GM12873 (cell line): ENCODE measurements around the gene SPIN4.

ENCODE experiments used
- TF ChIP-seq, protein P1 (sequence below): IDR thresholded peaks from 2 replicates; pipeline ENCODE4 v1.5.1; 2012; ENCODE audit warnings: low read depth, mild to moderate bottlenecking, moderate library complexity, low read length, control low read depth; ENCODE audit not compliant: insufficient read depth; ENCODE audit errors: missing control alignments

Gene SPIN4

DNA sequence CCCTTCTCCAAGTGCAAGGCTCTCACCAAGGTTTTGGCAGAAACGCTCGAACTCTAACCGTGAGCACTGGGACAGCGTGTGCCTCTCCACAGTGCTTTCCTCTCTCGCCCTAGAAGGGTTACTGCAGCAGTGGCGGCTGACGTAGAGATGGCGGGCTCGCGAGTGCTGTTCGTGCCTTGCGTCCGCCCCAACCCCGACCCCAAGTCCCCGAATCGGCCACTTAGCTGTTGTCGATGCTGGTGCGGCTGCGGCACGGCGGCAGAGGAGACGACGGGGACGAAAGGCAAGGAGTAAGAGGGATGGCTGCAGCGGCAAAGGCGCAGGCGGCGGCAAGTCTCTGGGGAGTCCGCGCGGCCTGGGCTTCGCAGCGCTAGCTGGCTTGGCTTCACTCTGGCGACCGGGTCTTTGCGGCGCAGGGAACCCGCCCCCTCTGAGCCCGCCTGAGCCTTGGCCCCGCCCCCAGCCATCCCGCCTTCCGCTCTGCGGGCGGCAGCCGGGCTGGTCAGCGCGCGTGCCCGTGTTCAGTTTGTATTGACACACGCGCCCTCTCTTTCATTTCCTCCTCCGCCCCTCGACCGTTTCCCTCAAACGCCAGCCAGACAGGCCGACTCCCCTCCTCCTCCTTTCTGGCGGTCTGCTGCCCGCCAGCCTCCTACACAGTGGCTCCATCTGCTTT lies at the start of gene SPIN4:
TSS of gene SPIN4 (minus strand) at position 392 of the 676 bp plus-strand sequence. CDS start 513 bp downstream, outside the sequence.
- TF ChIP-seq, protein P1, sequence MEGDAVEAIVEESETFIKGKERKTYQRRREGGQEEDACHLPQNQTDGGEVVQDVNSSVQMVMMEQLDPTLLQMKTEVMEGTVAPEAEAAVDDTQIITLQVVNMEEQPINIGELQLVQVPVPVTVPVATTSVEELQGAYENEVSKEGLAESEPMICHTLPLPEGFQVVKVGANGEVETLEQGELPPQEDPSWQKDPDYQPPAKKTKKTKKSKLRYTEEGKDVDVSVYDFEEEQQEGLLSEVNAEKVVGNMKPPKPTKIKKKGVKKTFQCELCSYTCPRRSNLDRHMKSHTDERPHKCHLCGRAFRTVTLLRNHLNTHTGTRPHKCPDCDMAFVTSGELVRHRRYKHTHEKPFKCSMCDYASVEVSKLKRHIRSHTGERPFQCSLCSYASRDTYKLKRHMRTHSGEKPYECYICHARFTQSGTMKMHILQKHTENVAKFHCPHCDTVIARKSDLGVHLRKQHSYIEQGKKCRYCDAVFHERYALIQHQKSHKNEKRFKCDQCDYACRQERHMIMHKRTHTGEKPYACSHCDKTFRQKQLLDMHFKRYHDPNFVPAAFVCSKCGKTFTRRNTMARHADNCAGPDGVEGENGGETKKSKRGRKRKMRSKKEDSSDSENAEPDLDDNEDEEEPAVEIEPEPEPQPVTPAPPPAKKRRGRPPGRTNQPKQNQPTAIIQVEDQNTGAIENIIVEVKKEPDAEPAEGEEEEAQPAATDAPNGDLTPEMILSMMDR = no peak

DNA sequence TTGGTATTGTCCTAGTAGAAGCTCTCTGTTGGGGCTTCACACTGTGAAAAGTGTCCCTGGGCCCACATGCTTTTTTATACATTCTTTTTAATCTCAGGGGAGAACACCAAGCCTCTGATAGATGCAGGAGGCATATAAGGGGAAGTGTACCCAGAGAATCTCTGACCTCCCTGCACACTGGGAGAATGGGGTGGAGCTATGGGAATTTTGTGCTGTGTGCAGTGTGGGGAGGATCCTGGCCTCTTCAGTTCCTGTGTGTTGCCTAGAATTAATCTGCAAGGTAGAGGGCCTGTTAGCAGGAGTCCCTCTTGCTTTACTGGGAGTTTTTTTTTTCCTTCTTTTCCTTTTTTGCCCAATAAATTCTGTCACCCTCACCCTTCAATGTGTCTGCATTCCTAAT lies 49.2 kb upstream of the SPIN4 start:
- TF ChIP-seq, protein P1 = no peak

DNA sequence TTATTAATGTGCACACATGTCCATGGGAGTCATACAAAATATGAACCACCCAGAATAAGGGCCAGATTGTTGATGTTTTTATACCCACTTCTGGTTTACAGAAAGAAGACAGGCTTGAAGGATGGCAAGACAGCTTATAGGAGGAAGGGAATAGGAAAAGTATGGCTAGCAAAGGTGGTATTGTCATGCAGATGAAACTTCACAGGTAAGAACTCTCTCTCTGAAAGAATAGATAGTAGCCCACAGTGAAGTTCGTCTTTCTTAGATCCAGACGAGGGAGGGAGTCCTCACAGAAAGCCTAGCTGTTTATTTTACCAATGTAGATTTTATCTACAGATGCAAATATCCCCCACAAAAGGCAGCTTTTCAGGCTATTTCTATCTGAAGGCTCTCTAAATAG lies 43.7 kb upstream of the SPIN4 start:
- TF ChIP-seq, protein P1 = no peak

DNA sequence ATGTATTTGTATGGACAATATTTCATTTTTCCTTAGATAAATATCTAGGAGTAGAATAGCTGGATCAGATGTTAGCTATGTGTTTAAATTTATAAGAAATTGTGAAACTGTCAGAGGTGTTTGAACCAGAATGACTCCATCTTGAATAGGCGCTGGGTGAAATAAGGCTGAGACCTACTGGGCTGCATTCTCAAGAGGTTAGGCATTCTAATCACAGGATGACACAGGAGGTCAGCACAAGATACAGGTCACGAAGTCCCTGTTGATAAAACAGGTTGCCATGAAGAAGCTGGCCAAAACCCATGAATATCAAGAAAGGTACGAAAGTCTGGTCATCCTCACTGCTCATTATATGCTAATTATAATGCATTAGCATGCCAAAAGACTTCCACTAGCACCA lies 36.3 kb upstream of the SPIN4 start:
- TF ChIP-seq, protein P1 = no peak

DNA sequence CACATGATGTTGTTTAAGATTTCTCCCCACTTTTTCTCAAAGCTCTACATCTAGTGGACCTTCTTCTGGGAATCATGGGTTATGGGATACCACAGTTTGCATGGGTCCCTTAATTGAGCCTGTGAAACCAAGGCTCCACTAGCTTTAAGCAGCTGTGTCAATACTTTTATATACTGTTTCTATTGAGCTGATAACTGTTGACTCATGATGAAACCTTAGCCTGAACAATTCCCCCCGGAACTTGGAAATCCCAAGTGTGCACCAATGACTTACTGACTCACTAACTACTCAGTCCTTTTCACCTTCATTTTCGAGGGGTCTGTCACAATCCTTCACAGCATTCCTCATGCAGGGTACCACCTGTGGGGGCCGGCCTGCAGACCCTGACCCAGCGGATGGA lies 12.7 kb upstream of the SPIN4 start:
- TF ChIP-seq, protein P1 = no peak

DNA sequence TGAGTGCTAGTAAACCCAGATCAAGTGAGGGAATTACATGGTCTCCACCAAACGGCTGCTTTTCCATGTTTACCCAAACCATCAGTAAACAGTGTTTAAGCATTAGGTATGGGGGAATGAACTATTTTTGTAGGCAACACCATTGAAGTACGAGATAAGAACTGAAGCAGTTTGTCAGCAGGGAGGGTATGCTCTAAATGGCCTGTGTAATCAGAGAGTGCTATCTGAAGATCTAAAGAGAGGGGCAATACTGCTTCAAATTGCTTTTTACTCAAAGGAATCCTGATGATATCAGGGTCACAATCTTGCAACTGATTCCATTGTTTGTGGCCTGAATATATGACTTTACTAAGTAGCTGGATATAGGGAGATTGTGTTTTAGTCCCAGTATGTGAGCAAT lies 10.4 kb upstream of the SPIN4 start:
- TF ChIP-seq, protein P1 = no peak

DNA sequence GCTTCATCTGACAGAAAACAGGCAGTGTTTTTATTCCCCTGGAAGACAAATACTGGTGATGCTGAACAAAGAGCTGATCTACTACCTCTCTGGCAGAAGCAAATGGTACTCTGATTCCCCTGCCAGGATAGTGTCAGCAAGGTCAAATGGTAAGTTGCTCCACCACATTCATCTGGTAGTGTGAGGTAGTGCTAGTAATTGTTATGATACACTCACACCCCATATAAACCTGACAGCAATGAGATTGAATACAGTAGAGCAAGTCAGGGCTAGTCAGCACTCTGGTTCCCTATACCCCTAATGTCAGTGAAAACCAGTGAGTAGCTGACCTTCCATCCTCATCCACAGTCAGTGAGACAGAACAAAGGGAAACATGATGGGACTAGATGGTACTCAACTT lies 3.4 kb upstream of the SPIN4 start:
- TF ChIP-seq, protein P1 = no peak
